H1 (cell line): ENCODE data around the gene NSD2. TPM values are rescaled to one million over a fixed set of nuclear protein-coding genes. Genes with fewer than 3 reads are reported as not detected.

Experiments
- CTCF ChIA-PET: fragments of 300-600 bp; sonication (Branson Sonifier 250); formaldehyde crosslinking; loops from one replicate; lab custom pipeline; 2021; ENCODE audit not compliant: partially characterized antibody; lab: Charles Lee
- POLR2A ChIA-PET: fragments of 300-600 bp; sonication (Branson Sonifier 250); formaldehyde crosslinking; loops from one replicate; lab custom pipeline; 2021; ENCODE audit warnings: inconsistent platforms; ENCODE audit not compliant: partially characterized antibody; lab: Charles Lee
- DNase-seq, 2 experiments: peaks; one replicate each; pipeline versions ENCODE4 v3.0.0 to v3.0.0-alpha.2; 2010 to 2022; ENCODE audit warnings: low spot score in 2 of 2, low read depth in 1 of 2, mixed read lengths in 1 of 2
- FAIRE-seq: peaks from 2 replicates; lab custom pipeline; 2011; peaks lifted over from hg19 to GRCh38; lab: Jason Lieb, UNC
- H2AFZ ChIP-seq: 2 replicates; pipeline ENCODE4 v1.8.1; 2012; ENCODE audit warnings: low read length, inconsistent platforms
- H2AK5ac ChIP-seq: 2 replicates; pipeline ENCODE4 v1.6.1; 2013; ENCODE audit warnings: low read depth, low read length
- H2BK120ac ChIP-seq: replicated peaks from 2 replicates; pipeline ENCODE3; 2013; ENCODE audit warnings: low read depth, low read length, inconsistent platforms
- H2BK12ac ChIP-seq: 2 replicates; pipeline ENCODE4 v1.6.1; 2013; ENCODE audit warnings: low read depth, low read length
- H2BK15ac ChIP-seq: 2 replicates; pipeline ENCODE4 v1.6.1; 2013; ENCODE audit warnings: low read length
- H2BK20ac ChIP-seq: 2 replicates; pipeline ENCODE4 v1.6.1; 2013; ENCODE audit warnings: low read length
- H2BK5ac ChIP-seq: 2 replicates; pipeline ENCODE4 v1.6.1; 2013; ENCODE audit warnings: low read depth, low read length
- H3K14ac ChIP-seq: 2 replicates; pipeline ENCODE4 v1.6.1; 2013; ENCODE audit warnings: inconsistent platforms; ENCODE audit not compliant: insufficient read length
- H3K18ac ChIP-seq: 2 replicates; pipeline ENCODE4 v1.6.1; 2013; ENCODE audit warnings: low read length; ENCODE audit errors: extremely low read depth
- H3K23ac ChIP-seq: 2 replicates; pipeline ENCODE4 v1.6.1; 2013; ENCODE audit warnings: inconsistent platforms; ENCODE audit not compliant: insufficient read length
- H3K23me2 ChIP-seq: 2 replicates; pipeline ENCODE4 v1.6.1; 2013; ENCODE audit warnings: low read depth, low read length
- H3K27ac ChIP-seq: 2 replicates; pipeline ENCODE4 v1.6.1; 2011; ENCODE audit warnings: low read depth, low read length, inconsistent platforms
- H3K27me3 ChIP-seq, 4 experiments: replicated peaks in 1 of 4; 1 replicate in 1 of 4; 2 replicates in 3 of 4; pipeline versions ENCODE4 v1.6.1 to v1.8.1; 2011 to 2013; ENCODE audit warnings: low read length in 3 of 4, mild to moderate bottlenecking in 3 of 4, inconsistent platforms in 2 of 4, mixed read lengths in 2 of 4, moderate library complexity in 1 of 4; ENCODE audit not compliant: control insufficient read depth in 3 of 4, insufficient read depth in 3 of 4; ENCODE audit errors: extremely low read depth in 1 of 4
- H3K36me3 ChIP-seq, 4 experiments: 2 replicates each; pipeline versions ENCODE4 v1.6.1 to v1.8.1; 2011 to 2013; ENCODE audit warnings: mild to moderate bottlenecking in 4 of 4, low read length in 3 of 4, moderate library complexity in 2 of 4, control low read depth in 1 of 4, inconsistent platforms in 1 of 4; ENCODE audit not compliant: insufficient read depth in 4 of 4, control insufficient read depth in 2 of 4
- H3K4ac ChIP-seq: replicated peaks from 2 replicates; pipeline ENCODE3; 2013; ENCODE audit warnings: low read length, low read depth, mixed read lengths, inconsistent platforms; ENCODE audit not compliant: insufficient read length
- H3K4me1 ChIP-seq, 4 experiments: replicated peaks in 1 of 4; 1 replicate in 1 of 4; 2 replicates in 3 of 4; pipeline versions ENCODE4 v1.6.1 to v1.8.1; 2011 to 2013; ENCODE audit warnings: low read length in 3 of 4, inconsistent platforms in 2 of 4, mixed read lengths in 1 of 4; ENCODE audit not compliant: insufficient read depth in 4 of 4, control insufficient read depth in 3 of 4
- H3K4me2 ChIP-seq, 2 experiments: 2 replicates each; pipeline versions ENCODE4 v1.6.1 to v1.8.1; 2011 to 2013; ENCODE audit warnings: low read depth in 2 of 2, low read length in 2 of 2, control low read depth in 1 of 2, inconsistent platforms in 1 of 2, mild to moderate bottlenecking in 1 of 2; ENCODE audit not compliant: insufficient read depth in 1 of 2
- H3K4me3 ChIP-seq, 4 experiments: fragments of 200-600, 300-600 bp in 1 of 4; sonication (generic), shearing (Covaris generic), sonication (Bioruptor Twin) in 1 of 4; 2 replicates each; pipeline versions ENCODE4 v1.5.1 to v1.8.1; 2011 to 2016; ENCODE audit warnings: low read length in 4 of 4, low read depth in 3 of 4, control low read depth in 2 of 4, inconsistent platforms in 2 of 4, mild to moderate bottlenecking in 2 of 4, mixed read lengths in 1 of 4, moderate library complexity in 1 of 4; ENCODE audit not compliant: insufficient read depth in 2 of 4; ENCODE audit errors: extremely low read depth in 1 of 4
- H3K56ac ChIP-seq: replicated peaks from 2 replicates; pipeline ENCODE3; 2013; ENCODE audit warnings: low read depth, mild to moderate bottlenecking, mixed read lengths, low read length, inconsistent platforms; ENCODE audit not compliant: insufficient read length
- H3K79me1 ChIP-seq: 2 replicates; pipeline ENCODE4 v1.6.1; 2013; ENCODE audit warnings: low read depth, low read length, control low read depth
- H3K79me2 ChIP-seq, 2 experiments: 2 replicates each; pipeline versions ENCODE4 v1.6.1 to v1.8.1; 2012 to 2013; ENCODE audit warnings: low read length in 2 of 2, mild to moderate bottlenecking in 2 of 2, inconsistent platforms in 1 of 2; ENCODE audit not compliant: insufficient read depth in 2 of 2, control insufficient read depth in 1 of 2
- H3K9ac ChIP-seq, 4 experiments: replicated peaks in 1 of 4; 1 replicate in 1 of 4; 2 replicates in 3 of 4; pipeline versions ENCODE4 v1.6.1 to v1.8.1; 2011 to 2013; ENCODE audit warnings: low read depth in 3 of 4, low read length in 3 of 4, control low read depth in 2 of 4, mild to moderate bottlenecking in 2 of 4, moderate library complexity in 2 of 4, inconsistent platforms in 1 of 4; ENCODE audit errors: extremely low read depth in 1 of 4
- H3K9me3 ChIP-seq, 2 experiments: 2 replicates each; pipeline versions ENCODE4 v1.6.1 to v1.8.1; 2012 to 2013; ENCODE audit warnings: mild to moderate bottlenecking in 2 of 2, moderate library complexity in 2 of 2, control low read depth in 1 of 2, inconsistent platforms in 1 of 2, low read depth in 1 of 2, low read length in 1 of 2, mixed read lengths in 1 of 2; ENCODE audit not compliant: insufficient read depth in 2 of 2
- H4K20me1 ChIP-seq, 2 experiments: replicated peaks in 1 of 2; 2 replicates each; pipeline versions ENCODE3 to v1.8.1; 2011 to 2013; ENCODE audit warnings: inconsistent platforms in 2 of 2, low read length in 2 of 2, mild to moderate bottlenecking in 1 of 2; ENCODE audit not compliant: insufficient read depth in 2 of 2, control insufficient read depth in 1 of 2
- H4K5ac ChIP-seq: 2 replicates; pipeline ENCODE4 v1.6.1; 2013; ENCODE audit warnings: low read length, low read depth, mixed read lengths, inconsistent platforms; ENCODE audit not compliant: insufficient read length
- H4K8ac ChIP-seq: 2 replicates; pipeline ENCODE4 v1.8.0; 2013; ENCODE audit warnings: mild to moderate bottlenecking, moderate library complexity, low read length, inconsistent platforms; ENCODE audit not compliant: insufficient read depth; ENCODE audit errors: extremely low read depth
- H4K91ac ChIP-seq: replicated peaks from 2 replicates; pipeline ENCODE3; 2013; ENCODE audit warnings: low read length, mixed read lengths, inconsistent platforms; ENCODE audit not compliant: insufficient read length
- BRCA1 ChIP-seq: IDR thresholded peaks from 2 replicates; pipeline ENCODE4 v1.6.1; 2012; ENCODE audit warnings: low read depth, low read length, improper control_type of control experiment
- GABPA ChIP-seq: IDR thresholded peaks from 2 replicates; pipeline ENCODE4 v1.6.1; 2011; ENCODE audit warnings: mild to moderate bottlenecking, low read length, moderate library complexity, borderline replicate concordance; ENCODE audit not compliant: insufficient read depth
- MAFK ChIP-seq: IDR thresholded peaks from 2 replicates; pipeline ENCODE4 v1.6.1; 2012; ENCODE audit warnings: low read depth, mild to moderate bottlenecking, improper control_type of control experiment, low read length
- SIN3A ChIP-seq, 2 experiments: IDR thresholded peaks in 1 of 2; conservative IDR thresholded peaks in 1 of 2; 2 replicates each; pipeline ENCODE4 v1.6.1; 2011 to 2012; ENCODE audit warnings: low read length in 2 of 2, improper control_type of control experiment in 1 of 2, low read depth in 1 of 2, mild to moderate bottlenecking in 1 of 2
- SRF ChIP-seq: IDR thresholded peaks from 2 replicates; pipeline ENCODE4 v1.6.1; 2011; ENCODE audit warnings: mild to moderate bottlenecking, low read depth, low read length, moderate library complexity
- WGBS, 2 experiments: shearing (Covaris generic) in 1 of 2; methylation state at CpG; one replicate each; pipeline versions ENCODE4 v1.1.6 to v1.1.7; 2013 to 2015; ENCODE audit warnings: low lambda C conversion rate in 2 of 2, mixed read lengths in 2 of 2, inconsistent platforms in 1 of 2, low coverage in 1 of 2, missing lambda C conversion rate in 1 of 2; ENCODE audit not compliant: insufficient replicate concordance in 2 of 2, insufficient coverage in 1 of 2, insufficient read length in 1 of 2; ENCODE audit errors: extremely low coverage in 1 of 2, missing lambda C conversion rate in 1 of 2; 5-methylcytosine and 5-hydroxymethylcytosine counted together
- polyA plus RNA-seq, 7 experiments: library from polyadenylated mRNA; depleted of rRNA in 3 of 7; stranded (reverse) in 5 of 7; unstranded in 2 of 7; fragments of >200 nt in 5 of 7; fragments of 200-250 nt in 2 of 7; gene quantifications; 1 replicate in 5 of 7; 2 replicates in 1 of 7; 4 replicates in 1 of 7; pipeline versions ENCODE4 v1.2.1 to v1.2.3, GENCODE V29; 2011 to 2013; ENCODE audit warnings: missing spikeins in 2 of 7, mixed read lengths in 2 of 7
- total RNA-seq: library from RNA; stranded (reverse); fragmentation: NEBNext Ultra II Directional; extraction: Animal tissue kit (Norgen Biotek cat#: 25700); gene quantifications from 2 replicates; pipeline ENCODE4 v1.2.1, GENCODE V29; 2021

Gene NSD2
- total and polyA plus RNA-seq, 2 of the 8 experiments (the other 6 are each of a cell fraction or from before 2014, with no cell fraction given) = 26.7 to 129 TPM

- Histone ChIP-seq H2BK12ac (no peak overlapping the region), H3K4me1 (peaks cover 0 to 8% (median 5%) of the 10 kb centered on the region in 4 experiments; a peak in 4 of 7 replicates), H3K79me1 (peaks cover 20% of the 10 kb centered on the region), H3K23ac (no peak overlapping the region), H4K8ac (no peak overlapping the region; the same call in 1 of the 2 replicates), H4K91ac (no peak overlapping the region), H2BK5ac (no peak overlapping the region), H3K27ac (no peak overlapping the region), H3K14ac (no peak overlapping the region), H3K27me3 (peaks cover 0 to 8% (median 4%) of the 10 kb centered on the region in 4 experiments; a peak in 5 of 7 replicates), H2BK20ac (no peak overlapping the region), H3K9ac (no peak overlapping the region), H4K5ac (no peak overlapping the region), H3K56ac (no peak overlapping the region), H2BK15ac (no peak overlapping the region), H3K36me3 (peaks cover 0 to 3% (median 0%) of the 10 kb centered on the region in 4 experiments; a peak in 1 of 8 replicates), H2BK120ac (no peak overlapping the region), H2AK5ac (no peak overlapping the region), H3K9me3 (no peaks in the 10 kb centered on the region), H3K18ac (no peak overlapping the region), H2AFZ (no peak overlapping the region), H4K20me1 (peaks cover 14 to 19% of the 10 kb centered on the region in 2 experiments), H3K23me2 (peaks cover 11% of the 10 kb centered on the region), H3K4me2 (no peak overlapping the region), H3K4me3 (no peak overlapping the region), H3K4ac (no peak overlapping the region), H3K79me2 (peaks cover 0 to 30% of the 10 kb centered on the region in 2 experiments; a peak in 3 of 4 replicates)
- DNase-seq (no peak), FAIRE-seq (no peak)
- CTCF ChIA-PET = interaction anchor here (0.7 to 6.0 kb wide), 8 partner anchors 9 to 159 kb away, joined by 3 to 35 read pairs (median 4); no protein-coding TSS in a partner anchor
- POLR2A ChIA-PET = interaction anchor here (1.3 kb wide), 1 partner anchor 58 kb away, joined by 6 read pairs; no protein-coding TSS in a partner anchor
- WGBS, 2 experiments = 88% methylated on average over 16 of the region's 16 CpGs; no CpG with 5 or more reads in 1 of the 2 experiments
- TF ChIP-seq BRCA1 (no peak), SIN3A (conservative IDR thresholded peaks at IDR 0.05 in 1 of 2, IDR thresholded peaks at IDR 0.05 in 1 of 2; ENCODE audit: low read depth in 1 of 2, low read length in 2 of 2) (no peak), SRF (no peak), MAFK (no peak), GABPA (no peak)
These were observed 19.4 kb upstream of the NSD2 start for GRCh38 chr4:1851575-1852410.
